Measurements from ENCODE around the gene RAMP2. TPM values are rescaled to one million over a fixed set of nuclear protein-coding genes. Genes with fewer than 3 reads are reported as not detected.

Gene RAMP2
- total and polyA plus RNA-seq, 2 of the 13 experiments (the other 11 are each of a cell fraction or from before 2014, with no cell fraction given) = 1.4 to 5.2 TPM

DNA sequence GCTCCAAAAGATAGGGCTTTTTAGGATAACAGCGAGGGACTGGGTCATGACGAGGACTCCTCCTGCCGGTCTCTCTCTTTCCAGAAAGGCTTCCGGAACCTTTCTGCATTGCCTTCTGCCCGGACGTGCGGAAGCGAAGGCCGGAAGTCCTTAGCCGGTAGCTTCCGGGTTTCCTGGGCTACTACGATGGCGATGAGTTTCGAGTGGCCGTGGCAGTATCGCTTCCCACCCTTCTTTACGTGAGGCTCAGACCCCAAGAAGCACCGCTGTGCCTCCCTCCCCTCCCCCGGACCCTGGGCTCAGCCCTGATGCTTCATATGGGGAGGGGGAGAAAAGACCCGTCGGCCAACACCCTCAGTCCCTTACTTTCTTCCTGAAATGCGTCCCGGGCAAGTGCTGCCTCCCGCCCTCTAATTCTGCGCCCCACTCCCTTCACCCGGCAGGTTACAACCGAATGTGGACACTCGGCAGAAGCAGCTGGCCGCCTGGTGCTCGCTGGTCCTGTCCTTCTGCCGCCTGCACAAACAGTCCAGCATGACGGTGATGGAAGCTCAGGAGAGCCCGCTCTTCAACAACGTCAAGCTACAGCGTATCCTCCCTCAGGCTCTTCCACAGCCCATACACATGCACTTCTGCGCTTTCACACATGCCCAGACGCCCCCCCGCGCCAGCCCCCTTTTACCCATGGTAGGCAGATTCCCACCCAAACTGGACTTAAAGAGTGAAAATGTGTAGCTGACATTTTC is 12.4 kb downstream of the RAMP2 start, which contains the start of gene VPS25 (continued):
- TF ChIP-seq TFDP1 (CRISPR knock-in tag; IDR thresholded peaks at IDR 0.05; ENCODE audit: borderline replicate concordance) (peak; percentile 63; the same call in 1 of the 2 replicates), SP2 (CRISPR knock-in tag; IDR thresholded peaks at IDR 0.05) (peak; percentile 45; the same call in 1 of the 2 replicates), SCMH1 (CRISPR knock-in tag; IDR thresholded peaks at IDR 0.05; ENCODE audit: borderline replicate concordance) (no peak), ZNF776 (CRISPR knock-in tag; IDR thresholded peaks at IDR 0.05) (peak; percentile 59; the same call in 1 of the 2 replicates), ZNF770 (CRISPR knock-in tag; IDR thresholded peaks at IDR 0.05) (peak; percentile 58; the same call in 1 of the 2 replicates), IKZF5 (CRISPR knock-in tag; IDR thresholded peaks at IDR 0.05) (peak; percentile 98), GABPA (IDR thresholded peaks at IDR 0.05; ENCODE audit: low read depth, low read length) (peak; percentile 100), GABPA (CRISPR knock-in tag; IDR thresholded peaks at IDR 0.05; ENCODE audit: low read depth) (peak; percentile 100), RELA (CRISPR knock-in tag; IDR thresholded peaks at IDR 0.05) (0 out of 2 replicates have a peak, but pooled peaks have one; percentile 80), ZBTB20 (CRISPR knock-in tag; IDR thresholded peaks at IDR 0.05; ENCODE audit: borderline replicate concordance, low read depth) (peak; percentile 60; the same call in 1 of the 2 replicates), ZNF670 (CRISPR knock-in tag; IDR thresholded peaks at IDR 0.05; ENCODE audit: borderline replicate concordance) (peak; percentile 52; the same call in 1 of the 2 replicates)
- TF ChIP-seq, protein P1, sequence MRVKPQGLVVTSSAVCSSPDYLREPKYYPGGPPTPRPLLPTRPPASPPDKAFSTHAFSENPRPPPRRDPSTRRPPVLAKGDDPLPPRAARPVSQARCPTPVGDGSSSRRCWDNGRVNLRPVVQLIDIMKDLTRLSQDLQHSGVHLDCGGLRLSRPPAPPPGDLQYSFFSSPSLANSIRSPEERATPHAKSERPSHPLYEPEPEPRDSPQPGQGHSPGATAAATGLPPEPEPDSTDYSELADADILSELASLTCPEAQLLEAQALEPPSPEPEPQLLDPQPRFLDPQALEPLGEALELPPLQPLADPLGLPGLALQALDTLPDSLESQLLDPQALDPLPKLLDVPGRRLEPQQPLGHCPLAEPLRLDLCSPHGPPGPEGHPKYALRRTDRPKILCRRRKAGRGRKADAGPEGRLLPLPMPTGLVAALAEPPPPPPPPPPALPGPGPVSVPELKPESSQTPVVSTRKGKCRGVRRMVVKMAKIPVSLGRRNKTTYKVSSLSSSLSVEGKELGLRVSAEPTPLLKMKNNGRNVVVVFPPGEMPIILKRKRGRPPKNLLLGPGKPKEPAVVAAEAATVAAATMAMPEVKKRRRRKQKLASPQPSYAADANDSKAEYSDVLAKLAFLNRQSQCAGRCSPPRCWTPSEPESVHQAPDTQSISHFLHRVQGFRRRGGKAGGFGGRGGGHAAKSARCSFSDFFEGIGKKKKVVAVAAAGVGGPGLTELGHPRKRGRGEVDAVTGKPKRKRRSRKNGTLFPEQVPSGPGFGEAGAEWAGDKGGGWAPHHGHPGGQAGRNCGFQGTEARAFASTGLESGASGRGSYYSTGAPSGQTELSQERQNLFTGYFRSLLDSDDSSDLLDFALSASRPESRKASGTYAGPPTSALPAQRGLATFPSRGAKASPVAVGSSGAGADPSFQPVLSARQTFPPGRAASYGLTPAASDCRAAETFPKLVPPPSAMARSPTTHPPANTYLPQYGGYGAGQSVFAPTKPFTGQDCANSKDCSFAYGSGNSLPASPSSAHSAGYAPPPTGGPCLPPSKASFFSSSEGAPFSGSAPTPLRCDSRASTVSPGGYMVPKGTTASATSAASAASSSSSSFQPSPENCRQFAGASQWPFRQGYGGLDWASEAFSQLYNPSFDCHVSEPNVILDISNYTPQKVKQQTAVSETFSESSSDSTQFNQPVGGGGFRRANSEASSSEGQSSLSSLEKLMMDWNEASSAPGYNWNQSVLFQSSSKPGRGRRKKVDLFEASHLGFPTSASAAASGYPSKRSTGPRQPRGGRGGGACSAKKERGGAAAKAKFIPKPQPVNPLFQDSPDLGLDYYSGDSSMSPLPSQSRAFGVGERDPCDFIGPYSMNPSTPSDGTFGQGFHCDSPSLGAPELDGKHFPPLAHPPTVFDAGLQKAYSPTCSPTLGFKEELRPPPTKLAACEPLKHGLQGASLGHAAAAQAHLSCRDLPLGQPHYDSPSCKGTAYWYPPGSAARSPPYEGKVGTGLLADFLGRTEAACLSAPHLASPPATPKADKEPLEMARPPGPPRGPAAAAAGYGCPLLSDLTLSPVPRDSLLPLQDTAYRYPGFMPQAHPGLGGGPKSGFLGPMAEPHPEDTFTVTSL (CRISPR knock-in tag; IDR thresholded peaks at IDR 0.05; ENCODE audit: borderline replicate concordance) = peak; percentile 54; the same call in 1 of the 2 replicates
- TF ChIP-seq, protein P2, sequence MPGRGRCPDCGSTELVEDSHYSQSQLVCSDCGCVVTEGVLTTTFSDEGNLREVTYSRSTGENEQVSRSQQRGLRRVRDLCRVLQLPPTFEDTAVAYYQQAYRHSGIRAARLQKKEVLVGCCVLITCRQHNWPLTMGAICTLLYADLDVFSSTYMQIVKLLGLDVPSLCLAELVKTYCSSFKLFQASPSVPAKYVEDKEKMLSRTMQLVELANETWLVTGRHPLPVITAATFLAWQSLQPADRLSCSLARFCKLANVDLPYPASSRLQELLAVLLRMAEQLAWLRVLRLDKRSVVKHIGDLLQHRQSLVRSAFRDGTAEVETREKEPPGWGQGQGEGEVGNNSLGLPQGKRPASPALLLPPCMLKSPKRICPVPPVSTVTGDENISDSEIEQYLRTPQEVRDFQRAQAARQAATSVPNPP (CRISPR knock-in tag; IDR thresholded peaks at IDR 0.05) = peak; percentile 73
- TF ChIP-seq, protein P3, sequence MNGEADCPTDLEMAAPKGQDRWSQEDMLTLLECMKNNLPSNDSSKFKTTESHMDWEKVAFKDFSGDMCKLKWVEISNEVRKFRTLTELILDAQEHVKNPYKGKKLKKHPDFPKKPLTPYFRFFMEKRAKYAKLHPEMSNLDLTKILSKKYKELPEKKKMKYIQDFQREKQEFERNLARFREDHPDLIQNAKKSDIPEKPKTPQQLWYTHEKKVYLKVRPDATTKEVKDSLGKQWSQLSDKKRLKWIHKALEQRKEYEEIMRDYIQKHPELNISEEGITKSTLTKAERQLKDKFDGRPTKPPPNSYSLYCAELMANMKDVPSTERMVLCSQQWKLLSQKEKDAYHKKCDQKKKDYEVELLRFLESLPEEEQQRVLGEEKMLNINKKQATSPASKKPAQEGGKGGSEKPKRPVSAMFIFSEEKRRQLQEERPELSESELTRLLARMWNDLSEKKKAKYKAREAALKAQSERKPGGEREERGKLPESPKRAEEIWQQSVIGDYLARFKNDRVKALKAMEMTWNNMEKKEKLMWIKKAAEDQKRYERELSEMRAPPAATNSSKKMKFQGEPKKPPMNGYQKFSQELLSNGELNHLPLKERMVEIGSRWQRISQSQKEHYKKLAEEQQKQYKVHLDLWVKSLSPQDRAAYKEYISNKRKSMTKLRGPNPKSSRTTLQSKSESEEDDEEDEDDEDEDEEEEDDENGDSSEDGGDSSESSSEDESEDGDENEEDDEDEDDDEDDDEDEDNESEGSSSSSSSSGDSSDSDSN (CRISPR knock-in tag; IDR thresholded peaks at IDR 0.05) = peak; percentile 75
